Globus pallidus (tissue), 1 donor: Measurements from ENCODE around the gene NELL2.

Source experiments
- DNase-seq: peaks from one replicate; pipeline ENCODE4 v3.0.0-alpha.2; 2015; ENCODE audit warnings: low spot score

NELL2 gene

DNA sequence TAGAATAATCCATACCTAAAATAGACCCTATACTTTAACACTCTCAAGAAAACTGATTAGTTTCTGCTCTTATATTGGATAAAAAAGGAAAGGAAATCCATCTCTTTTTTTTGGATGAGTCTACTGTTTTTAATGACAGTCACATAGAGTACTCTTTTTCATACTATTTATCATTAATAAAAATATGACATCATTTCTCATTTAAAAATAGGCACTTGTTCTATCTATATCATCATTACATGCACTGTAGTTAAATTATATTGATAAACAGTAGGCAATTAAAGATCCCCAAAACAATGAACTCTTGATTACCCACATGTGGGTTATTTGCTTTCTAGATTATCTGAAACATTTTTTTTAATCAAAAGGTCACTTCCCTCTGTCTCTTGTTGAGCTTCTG, 338.8 kb downstream of the NELL2 start:
- DNase-seq = no peak

DNA sequence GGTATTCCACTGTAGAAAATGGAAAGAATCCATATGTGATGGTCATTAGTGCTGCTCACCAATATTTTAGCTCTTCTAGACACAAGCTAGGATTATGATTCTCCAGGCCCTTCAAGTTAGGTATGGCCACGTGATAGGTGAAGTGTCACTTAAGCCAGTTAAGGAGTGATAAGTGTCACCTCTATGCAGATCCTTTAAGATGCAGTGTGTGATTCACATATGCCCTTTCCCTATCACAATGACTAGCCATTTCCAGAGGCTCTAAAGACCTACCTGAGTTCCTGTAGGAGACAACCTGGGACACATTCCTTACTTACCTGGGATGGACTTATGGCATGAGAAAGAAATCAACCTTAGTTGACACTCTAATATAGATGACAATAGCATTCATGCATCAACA, 343.2 kb downstream of the NELL2 start:
- DNase-seq = no peak

DNA sequence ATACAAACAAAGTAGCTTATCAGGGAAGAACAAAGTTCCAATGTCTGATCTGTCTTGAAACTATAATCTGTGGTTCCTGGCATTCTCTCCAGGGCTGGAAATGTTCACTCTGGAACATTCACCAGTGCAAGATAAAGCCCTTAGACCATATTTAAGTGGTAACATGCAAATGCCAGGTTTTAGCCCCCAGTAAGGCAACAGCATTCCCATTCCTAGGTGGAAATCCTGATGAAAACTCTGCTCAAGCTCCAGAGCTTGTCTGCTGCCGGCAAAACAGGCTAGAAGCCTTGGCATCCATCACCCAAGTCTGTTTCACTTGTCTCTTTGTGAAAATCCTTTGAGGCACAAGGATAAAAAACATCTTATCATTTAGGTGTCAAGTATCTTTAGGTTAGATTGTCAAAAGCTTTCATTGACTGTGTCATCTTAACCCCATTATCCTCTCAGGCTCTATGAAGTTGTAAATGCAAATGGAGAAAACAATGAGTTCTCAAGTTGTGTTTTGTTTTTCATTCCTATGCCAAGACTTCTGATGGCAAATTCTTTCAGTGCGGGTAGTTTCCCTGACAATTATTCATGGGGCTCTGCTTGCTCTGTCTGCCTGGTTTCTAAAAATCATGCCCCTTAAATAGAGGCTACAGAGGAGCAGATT, 344.7 kb downstream of the NELL2 start:
- DNase-seq = no peak

DNA sequence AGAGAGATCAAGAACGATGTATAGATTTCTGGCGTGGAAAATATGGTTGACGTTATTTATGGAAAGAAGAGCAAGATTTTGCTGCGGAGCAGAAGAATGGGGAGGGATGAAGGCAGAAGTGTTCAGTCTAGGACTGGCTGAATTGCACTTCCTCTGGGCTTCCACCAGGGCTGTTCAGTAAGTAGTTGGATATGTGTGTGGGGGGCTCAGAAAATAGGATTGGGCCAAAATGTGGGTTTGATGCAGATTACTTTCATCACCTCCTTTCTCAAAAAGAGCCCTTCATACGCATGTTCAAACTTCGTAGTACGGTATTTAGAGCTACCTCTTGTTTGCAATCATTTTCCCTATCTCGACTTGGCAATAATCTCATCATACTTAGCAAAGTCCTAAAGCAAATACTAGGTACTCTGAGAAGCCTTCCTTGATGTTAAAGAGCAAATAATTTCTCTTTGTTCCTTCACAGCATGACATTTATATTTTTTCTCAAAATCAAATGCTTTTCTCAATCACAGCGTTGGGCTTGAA, 349.4 kb downstream of the NELL2 start:
- DNase-seq = no peak

DNA sequence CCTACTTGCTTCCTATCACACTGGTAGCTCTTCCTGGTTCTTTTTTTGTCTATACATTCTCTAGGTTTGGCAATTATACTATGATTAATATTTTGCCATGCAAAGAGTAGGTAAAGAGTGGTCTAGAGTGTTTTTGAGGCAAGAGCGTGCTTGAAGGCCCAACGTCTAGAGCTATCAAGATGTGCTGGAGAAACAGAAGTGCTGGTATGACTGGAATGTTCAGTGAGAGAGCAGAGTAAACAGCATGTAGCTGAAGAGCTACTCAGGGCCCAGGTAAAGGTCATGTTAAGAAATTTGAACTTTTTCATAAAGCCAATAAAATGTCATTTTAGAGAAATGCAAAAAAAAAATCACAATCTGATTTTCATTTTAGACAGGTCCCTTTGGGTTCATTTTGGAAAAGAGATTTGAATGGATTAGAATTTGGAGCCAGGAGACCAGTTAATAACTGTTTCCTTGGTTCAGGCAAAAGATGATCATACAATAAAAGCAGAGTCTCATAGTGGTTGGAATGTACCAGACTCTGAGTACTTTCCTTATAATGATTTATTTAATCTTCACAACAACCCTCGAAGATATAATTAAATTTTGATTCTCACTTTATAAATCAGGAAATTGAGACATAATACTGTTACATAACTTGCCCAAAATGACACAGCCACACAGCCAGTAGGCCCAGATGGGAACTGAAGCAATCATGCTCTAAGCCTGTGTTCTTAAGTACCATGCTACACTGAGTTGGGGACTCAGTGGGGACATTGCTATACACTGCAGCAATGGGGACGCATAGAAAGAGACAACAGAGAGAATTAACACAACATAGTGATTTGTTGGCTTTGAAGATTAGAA, 350.1 kb downstream of the NELL2 start:
- DNase-seq = no peak

DNA sequence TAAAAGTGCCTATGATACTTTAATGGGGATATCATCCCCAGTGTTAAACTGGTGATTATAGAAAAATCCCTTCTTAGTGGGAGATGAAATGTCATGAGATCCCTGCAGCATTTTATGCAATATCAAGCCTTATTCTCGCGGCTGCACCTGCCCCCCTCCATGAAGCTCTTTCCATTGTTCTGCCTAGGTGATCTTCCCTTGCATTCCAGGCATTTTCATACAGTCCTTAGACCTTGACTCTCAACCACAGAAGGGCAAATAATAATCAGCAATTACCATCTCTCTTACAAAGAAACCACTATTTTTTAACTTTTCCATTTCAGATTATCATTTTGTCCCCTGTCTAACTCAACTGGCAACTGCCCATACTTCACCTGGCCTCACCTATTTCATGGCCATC, 352.3 kb downstream of the NELL2 start:
- no peak for DNase-seq

DNA sequence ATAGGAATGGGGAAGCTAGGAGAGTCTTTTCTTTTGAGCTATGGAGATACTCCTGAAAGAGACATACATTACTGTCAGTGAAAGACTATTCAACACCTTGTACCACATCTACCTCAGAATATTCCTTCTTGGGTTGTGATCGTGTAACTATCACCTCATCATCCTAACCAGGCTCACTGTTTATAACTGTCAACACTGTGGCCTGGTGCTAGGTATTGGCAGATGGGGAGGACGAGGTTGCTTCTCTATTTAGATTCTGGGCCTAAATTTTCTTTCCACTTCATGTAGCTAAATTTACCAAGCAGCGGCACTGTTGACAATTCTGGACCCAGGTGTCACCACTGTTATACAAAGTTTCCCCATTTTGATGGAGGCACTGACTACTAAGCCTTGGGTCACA, 354.4 kb downstream of the NELL2 start:
- no peak for DNase-seq

DNA sequence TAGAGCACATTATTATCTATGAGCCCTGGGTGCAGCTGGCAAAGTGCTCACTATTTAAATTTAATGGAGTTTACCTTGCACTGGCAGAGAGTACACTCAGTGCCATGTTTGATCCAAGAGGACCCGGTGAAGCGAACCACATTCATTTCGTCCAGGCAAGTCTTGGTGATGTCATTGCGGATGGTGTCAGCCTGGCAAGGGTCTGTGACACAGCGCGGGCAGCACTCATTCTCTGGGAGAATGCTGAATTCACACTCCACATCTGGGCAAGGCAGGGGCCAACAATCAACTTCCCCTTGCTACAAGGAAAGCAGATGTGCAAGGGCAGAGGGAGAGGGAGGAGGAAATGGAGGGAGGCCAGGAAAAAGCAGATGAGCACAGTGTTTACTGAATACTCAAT, 356.2 kb downstream of the NELL2 start:
- peak; percentile 10 for DNase-seq

DNA sequence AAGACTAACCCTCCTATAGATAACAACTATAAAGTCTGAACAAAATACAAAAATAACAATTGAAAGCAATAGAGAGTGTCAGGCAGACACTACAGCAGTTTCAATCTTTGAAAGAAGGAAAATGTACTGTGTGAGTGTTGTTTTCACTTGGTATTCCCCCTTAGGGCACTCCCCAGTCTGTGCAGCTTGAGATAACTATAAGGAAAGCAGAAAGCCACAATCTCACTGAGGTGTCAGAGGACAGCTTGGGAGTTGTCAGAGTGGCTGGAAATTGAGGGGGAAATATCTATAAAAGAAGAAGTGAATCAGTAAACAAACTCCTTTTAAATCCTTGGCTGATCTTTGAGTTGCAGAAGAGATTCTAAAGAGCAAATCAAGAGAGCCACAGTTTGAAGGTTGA, 364.8 kb downstream of the NELL2 start:
- DNase-seq = no peak

DNA sequence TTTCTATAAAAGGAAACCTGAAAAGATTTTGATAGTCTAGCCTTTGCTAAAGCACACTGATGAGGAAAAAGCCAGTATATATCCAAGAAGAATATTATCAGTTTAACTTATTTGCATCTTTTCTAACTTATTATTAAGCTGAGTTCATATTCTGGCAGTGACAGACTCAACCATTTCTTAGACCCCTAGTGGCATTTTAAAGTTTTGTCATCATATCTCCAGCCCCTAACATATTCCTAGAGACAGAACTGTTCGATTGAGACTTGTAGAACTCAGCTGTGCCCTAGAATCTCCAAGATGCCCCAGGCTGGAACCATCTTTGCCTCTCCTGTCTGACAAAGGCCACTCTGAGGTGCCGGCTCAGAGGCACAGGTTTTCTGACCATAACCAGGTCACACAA, 365.6 kb downstream of the NELL2 start:
- no peak for DNase-seq

DNA sequence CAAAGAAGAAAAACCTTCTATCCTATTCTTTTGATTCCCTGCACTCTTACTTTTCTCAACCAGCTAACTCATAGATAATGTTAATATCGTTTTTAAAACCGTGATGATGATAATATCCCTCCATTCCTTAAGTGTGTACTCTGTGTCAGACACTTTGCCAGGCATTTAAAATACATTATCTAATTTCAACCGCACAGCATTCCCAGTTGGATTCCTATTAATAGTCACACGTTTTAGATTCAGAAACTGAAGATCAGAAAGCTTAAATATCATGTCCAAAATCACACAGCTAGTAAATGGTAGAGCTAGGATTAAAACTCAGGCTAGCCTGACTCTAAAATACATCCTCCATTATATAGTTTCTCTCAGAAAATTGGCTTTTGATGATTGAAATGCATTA, 366.0 kb downstream of the NELL2 start:
- DNase-seq = no peak

DNA sequence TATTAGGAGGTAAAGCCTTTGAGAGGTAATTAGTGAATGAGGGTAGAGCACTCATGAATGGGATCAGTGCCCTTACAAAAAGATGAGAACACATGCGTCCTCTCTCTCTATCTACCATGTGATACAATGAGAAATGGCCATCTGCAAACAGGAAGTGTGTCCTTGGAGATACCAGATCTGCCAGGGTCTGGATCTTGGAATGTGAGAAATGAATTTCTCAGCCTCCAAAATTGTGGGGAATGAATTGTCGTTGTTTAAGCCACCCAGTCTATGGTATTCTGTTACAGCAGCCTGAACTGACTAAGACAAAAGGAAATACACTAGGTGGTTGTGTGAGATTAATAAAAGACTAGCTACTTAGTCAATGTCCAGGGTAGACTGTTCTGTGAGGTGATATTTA, 366.6 kb downstream of the NELL2 start:
- DNase-seq = no peak

DNA sequence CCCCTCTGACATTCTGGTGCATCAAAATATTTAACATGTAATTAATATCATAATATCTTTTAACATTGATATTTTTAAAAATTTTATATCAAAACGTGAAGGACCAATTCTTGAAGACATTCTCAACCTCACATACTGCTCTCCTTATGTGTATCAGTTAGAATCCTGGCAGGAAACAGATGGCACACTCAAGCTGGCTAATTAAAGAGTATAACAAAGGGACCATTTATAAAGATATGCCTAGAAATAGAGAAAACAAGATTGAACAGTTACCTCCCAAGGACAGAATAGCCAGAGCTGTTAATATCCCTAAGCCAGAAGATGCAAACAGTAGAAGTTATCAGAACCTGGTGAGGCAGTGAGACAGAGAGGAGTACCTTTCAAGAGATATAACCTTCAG, 368.7 kb downstream of the NELL2 start:
- no peak for DNase-seq

DNA sequence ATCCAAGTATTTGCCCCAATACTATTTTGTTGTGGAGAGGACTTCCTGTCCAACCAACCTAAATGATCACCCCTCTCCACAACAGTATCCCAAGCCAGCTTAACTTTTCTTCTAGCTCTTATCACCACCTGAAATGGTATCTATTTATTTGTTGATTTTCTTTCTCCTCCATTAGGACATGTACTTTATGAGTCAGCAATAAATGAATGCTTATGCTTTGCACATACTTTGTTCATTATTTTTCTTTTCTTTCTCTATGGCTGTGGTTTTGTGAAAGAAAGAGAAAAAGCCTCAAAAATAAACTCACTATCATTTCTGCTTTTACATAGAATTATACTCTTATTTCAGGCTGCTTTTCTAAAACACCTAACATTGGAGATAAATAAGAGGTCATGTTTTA, 371.3 kb downstream of the NELL2 start:
- DNase-seq = no peak

DNA sequence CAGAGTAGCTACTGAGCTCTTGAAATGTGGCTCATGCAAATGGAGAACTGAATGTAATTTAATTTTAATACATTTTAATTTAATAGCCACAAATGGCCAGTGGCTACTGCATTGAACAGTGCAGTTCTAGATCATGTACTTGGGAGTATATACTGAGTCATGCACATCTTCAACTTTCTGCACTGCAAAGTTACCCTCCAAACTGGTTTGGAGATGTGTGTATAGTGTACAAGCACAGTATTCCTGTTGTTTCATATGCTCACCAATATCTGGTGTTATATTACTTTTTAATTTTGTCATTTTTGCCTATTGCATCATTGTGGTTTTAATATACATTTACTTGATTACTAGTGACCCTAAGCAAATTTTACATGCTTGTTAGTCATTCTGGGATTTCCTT, 372.8 kb downstream of the NELL2 start:
- no peak for DNase-seq

DNA sequence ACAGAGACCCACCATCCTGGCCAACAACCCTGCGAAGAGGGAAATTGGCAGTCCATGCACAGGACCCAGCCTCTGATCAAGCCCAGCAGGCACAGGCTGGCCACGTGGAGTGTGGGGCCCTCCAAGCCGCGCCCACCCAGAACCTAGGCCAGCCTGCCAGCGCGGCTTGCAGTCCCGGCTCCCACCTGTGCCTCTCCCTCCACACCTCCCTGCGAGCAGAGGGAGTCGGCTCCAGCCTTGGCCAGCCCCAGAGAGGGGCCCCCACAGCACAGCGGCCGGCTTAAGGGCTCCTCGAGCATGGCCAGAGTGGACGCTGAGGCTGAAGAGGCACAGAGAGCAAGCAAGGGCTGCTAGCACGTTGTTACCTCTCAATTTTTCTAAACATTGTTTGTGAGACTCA, 373.4 kb downstream of the NELL2 start:
- no peak for DNase-seq

DNA sequence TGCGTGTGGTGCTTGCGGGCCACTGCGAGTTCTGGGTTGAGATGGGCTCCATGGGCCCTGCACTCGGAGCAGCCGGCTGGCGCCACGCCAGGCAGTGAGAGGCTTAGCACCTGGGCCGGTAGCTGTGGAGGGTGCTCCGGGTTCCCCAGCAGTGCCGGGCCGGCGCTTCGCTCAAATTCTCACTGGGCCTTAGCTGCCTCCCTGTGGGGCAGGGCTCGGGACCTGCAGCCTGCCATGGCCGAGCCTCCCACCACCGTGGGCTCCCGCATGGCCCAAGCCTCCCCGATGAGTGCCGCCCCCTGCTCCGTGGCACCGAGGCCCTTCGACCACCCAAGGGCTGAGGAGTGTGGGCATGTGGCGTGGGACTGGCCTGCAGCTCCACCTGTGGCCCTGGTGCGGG, 375.7 kb downstream of the NELL2 start:
- DNase-seq = no peak

DNA sequence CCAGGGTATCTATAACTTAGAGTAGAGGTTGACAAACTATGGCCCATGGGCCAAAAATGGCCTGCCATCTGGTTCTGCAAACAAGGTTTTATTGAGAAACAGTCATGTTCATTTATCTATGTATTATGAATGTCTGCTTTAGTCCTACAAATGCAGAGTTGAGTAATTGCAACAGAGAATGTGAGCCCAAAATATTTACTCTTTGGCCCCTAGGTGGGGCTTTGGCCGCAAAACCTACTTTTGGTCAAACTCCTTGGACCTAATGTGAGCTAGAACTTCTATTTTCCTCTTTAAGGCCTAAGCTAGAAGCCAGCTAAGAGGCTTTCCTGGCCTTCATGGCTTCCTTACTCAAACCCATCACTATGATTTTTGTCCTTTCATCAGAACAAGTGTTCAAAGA, 379.1 kb downstream of the NELL2 start:
- DNase-seq = no peak

DNA sequence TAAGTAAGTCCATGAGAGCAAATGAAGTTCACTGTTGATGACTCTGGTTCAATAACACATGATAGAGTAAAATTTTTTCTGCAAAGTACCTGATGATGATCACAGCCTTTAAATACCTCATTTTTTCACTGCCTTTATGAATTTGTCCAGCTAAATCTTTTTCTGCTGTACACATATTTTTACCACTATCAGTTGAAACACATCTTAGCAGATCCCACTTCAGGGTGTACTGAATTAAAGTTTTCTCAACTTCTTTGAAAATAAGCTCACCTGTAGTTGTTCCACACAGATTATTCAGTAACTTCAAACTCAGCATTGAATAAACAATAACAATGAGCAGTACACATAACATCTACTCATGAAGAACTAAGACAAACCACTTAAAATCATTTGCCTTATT, 385.9 kb downstream of the NELL2 start:
- DNase-seq = no peak

DNA sequence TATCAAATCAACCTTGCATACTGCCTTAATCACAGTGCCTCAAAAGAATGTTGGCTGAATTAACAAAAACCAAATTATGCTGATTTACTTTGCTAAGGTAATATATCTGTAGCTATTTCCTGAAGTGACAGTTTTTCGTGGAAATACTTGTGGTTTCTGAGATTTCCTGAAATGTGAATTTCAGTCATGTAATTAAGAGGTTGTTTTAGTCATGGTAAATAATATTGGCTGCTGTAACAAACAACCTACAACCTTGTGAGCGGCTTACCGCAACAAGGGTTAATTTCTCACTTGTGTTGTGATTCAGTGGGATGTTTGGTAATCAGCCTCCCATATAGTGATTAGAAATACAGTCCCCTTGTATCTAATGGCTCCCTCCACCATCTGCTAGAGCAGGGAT, 387.9 kb downstream of the NELL2 start:
- no peak for DNase-seq

DNA sequence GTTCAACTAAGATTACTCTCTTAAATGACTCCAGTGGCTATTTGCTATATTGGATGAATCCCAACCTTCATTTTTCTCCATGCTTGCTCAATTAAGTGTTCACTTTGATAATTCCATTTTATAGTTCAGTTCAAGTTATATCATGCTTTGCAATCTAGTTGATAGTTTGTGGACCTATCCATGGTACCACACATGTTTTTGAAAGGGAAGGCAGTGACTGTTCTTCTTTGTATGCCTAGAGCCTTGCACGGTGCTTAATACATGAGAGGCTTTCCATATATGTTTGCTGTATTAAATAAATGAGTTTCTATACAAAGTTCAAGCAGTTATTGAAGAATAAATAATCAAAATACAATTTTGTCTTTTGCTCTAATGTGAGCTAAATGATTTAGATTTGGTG, 391.3 kb downstream of the NELL2 start:
- DNase-seq = no peak

DNA sequence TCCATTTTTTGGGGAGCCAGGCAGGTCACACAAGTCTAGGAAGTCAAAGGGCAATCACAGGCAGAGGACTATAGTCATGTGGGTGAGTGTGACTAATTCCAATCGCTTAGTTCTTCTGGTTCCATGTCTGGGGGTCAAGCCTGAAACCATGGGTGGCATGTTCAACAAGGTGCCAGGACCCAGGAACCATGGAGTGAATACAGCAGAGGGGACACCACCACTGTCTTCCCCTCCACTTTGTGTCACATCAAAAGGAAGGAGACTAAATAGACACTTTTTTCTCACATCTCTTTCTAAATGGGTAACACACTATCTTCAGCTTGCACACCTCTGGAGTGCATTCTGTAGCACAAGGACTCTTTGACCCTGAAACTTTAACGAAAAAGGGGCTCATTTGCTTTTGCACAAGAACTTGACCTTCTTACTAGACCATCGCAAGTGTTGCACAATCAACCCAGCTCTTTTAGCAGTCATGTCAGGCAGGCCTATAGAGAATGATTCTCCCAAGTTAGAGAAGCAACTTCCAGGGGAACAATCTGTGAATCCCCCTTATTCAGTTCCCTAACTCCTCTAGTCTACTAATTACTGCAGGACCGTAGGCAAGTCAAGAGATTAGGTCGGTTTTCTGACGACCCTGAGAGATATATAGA, 398.7 kb downstream of the NELL2 start:
- DNase-seq = no peak

DNA sequence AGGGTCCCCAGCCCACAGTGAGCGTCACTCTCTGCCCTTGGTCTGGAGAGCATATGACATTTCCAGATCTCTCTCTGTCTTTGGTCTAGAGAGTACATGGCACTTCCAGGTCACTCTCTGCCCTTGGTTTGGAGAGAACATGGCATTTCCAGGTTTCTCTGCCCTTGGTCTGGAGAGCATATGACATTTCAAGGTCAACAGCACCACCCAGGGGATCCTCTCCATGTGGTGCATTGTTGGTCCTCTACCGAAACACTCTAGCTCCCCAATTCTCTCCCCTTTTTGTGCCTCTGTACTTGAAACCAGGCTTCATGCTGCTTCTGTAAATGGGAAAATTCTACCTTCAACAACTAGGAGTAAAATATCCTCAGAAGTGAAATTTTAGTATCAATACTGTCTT, 399.4 kb downstream of the NELL2 start:
- DNase-seq = no peak
